Hepatocyte (in vitro differentiated cells): Measurements from ENCODE around the gene DPM1.

ENCODE experiments used
- CTCF ChIP-seq: fragments of 200-600 bp; sonication (generic); IDR thresholded peaks from 2 replicates; pipeline ENCODE4 v1.5.1; 2016; ENCODE audit warnings: antibody characterized with exemption, mild to moderate bottlenecking; ENCODE audit not compliant: poor library complexity
- EZH2 ChIP-seq: fragments of 200-600 bp; sonication (generic); IDR thresholded peaks from 2 replicates; pipeline ENCODE4 v1.6.1; 2016; ENCODE audit warnings: antibody characterized with exemption, mild to moderate bottlenecking, borderline replicate concordance
- EZH2phosphoT487 ChIP-seq: fragments of 200-600 bp; sonication (generic); IDR thresholded peaks from one replicate; pipeline ENCODE4 v1.6.1; 2018; ENCODE audit warnings: antibody characterized with exemption, mild to moderate bottlenecking, low read depth, moderate library complexity; ENCODE audit not compliant: unreplicated experiment, severe bottlenecking

DNA sequence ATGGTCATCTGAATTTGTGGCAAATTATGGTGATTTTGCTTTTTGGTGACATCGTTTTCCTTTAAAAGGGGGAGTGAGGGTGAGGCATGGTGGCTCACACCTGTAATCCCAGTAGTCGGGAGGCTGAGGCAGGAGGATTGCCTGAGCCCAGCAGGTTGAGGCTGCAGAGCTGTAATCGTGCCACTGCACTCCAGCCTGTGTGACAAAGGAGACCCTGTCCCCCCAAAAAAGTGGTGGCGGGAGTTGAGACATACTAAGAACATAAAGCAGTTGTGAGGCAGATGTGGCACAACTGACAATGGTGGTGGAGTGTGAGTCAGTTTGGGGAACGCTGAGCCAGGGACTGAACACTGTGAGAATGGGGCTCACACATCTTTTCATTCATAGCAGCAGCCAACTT is 72.6 kb downstream of the DPM1 start:
- TF ChIP-seq CTCF = no peak
- no peak for TF ChIP-seq EZH2
- TF ChIP-seq EZH2phosphoT487 = no peak
